HepG2 (cell line): ENCODE measurements around the gene ELP5. TPM values are rescaled to one million over a fixed set of nuclear protein-coding genes. Genes with fewer than 3 reads are reported as not detected.

Source experiments
- AGO2 ChIP-seq: fragments of 200-400 bp; formaldehyde crosslinking; optimal IDR thresholded peaks from 2 replicates; pipeline ENCODE3; 2017; ENCODE audit warnings: mild to moderate bottlenecking, low read depth, low read length, moderate library complexity
- FLYWCH1 ChIP-seq: sonication (generic); formaldehyde crosslinking; IDR thresholded peaks from 2 replicates; pipeline ENCODE4 v1.8.1; 2023; ENCODE audit warnings: mild to moderate bottlenecking, missing genetic modification reagents
- HCFC1 ChIP-seq: fragments of 150-350 bp; IDR thresholded peaks from 2 replicates; pipeline ENCODE4 v1.6.1; 2014; ENCODE audit warnings: low read depth, low read length
- HNRNPL ChIP-seq: fragments of 200-400 bp; formaldehyde crosslinking; IDR thresholded peaks from 2 replicates; pipeline ENCODE4 v1.6.1; 2017; ENCODE audit warnings: mild to moderate bottlenecking, low read depth, low read length
- KDM2A ChIP-seq: sonication (generic); formaldehyde crosslinking; IDR thresholded peaks from 2 replicates; pipeline ENCODE4 v1.4.0; 2020; ENCODE audit warnings: low read depth, missing genetic modification reagents, borderline replicate concordance
- NCOA2 ChIP-seq: sonication (generic); formaldehyde crosslinking; IDR thresholded peaks from 2 replicates; pipeline ENCODE4 v1.8.0; 2022; ENCODE audit warnings: inconsistent platforms
- NKX3-1 ChIP-seq: sonication (generic); formaldehyde crosslinking; IDR thresholded peaks from 2 replicates; pipeline ENCODE4 v1.5.0; 2020; ENCODE audit warnings: missing genetic modification reagents
- SALL2 ChIP-seq: sonication (generic); formaldehyde crosslinking; IDR thresholded peaks from 2 replicates; pipeline ENCODE4 v1.8.1; 2023; ENCODE audit warnings: mild to moderate bottlenecking, missing genetic modification reagents, inconsistent platforms
- SOX13 ChIP-seq, 3 experiments: fragments of 450-650 bp in 1 of 3; sonication (generic) in 1 of 3; formaldehyde crosslinking in 1 of 3; IDR thresholded peaks in 2 of 3; conservative IDR thresholded peaks in 1 of 3; 2 replicates each; pipeline versions ENCODE4 v1.5.0 to v1.6.1; 2016 to 2020; ENCODE audit warnings: antibody characterized with exemption in 1 of 3, mild to moderate bottlenecking in 1 of 3, missing compliant biosample characterization in 1 of 3, missing genetic modification reagents in 1 of 3, moderate library complexity in 1 of 3
- SOX6 ChIP-seq, 2 experiments: fragments of 450-650 bp in 1 of 2; sonication (generic) in 1 of 2; formaldehyde crosslinking in 1 of 2; IDR thresholded peaks; 2 replicates each; pipeline versions ENCODE4 v1.4.0 to v1.6.1; 2017 to 2020; ENCODE audit warnings: antibody characterized with exemption in 1 of 2, mild to moderate bottlenecking in 1 of 2, missing genetic modification reagents in 1 of 2
- SPEN ChIP-seq: sonication (generic); formaldehyde crosslinking; IDR thresholded peaks from 2 replicates; pipeline ENCODE4 v1.5.1; 2020; ENCODE audit warnings: low read depth, mild to moderate bottlenecking, missing genetic modification reagents
- TCF7 ChIP-seq: sonication (generic); IDR thresholded peaks from 2 replicates; pipeline ENCODE4 v1.6.1; 2016; ENCODE audit warnings: antibody characterized with exemption, low read depth
- THYN1 ChIP-seq: sonication (generic); formaldehyde crosslinking; IDR thresholded peaks from 2 replicates; pipeline ENCODE4 v1.8.1; 2023; ENCODE audit warnings: low read depth, mild to moderate bottlenecking, moderate library complexity, missing genetic modification reagents, borderline replicate concordance
- ZFP62 ChIP-seq: sonication (generic); formaldehyde crosslinking; IDR thresholded peaks from 2 replicates; pipeline ENCODE4 v1.4.0; 2020; ENCODE audit warnings: missing genetic modification reagents
- ZNF605 ChIP-seq: sonication (generic); formaldehyde crosslinking; IDR thresholded peaks from 2 replicates; pipeline ENCODE4 v1.8.0; 2022; ENCODE audit warnings: mild to moderate bottlenecking, missing genetic modification reagents
- ZNF777 ChIP-seq: sonication (generic); formaldehyde crosslinking; IDR thresholded peaks from 2 replicates; pipeline ENCODE4 v1.4.0; 2020; ENCODE audit warnings: missing genetic modification reagents
- ZNF781 ChIP-seq: sonication (generic); formaldehyde crosslinking; IDR thresholded peaks from 2 replicates; pipeline ENCODE4 v1.5.1; 2020; ENCODE audit warnings: borderline replicate concordance, mild to moderate bottlenecking, missing genetic modification reagents; ENCODE audit errors: not compliant biosample characterization
- ZNF83 ChIP-seq: sonication (generic); formaldehyde crosslinking; IDR thresholded peaks from 2 replicates; pipeline ENCODE4 v1.4.0; 2020; ENCODE audit warnings: missing genetic modification reagents, mild to moderate bottlenecking, borderline replicate concordance
- polyA plus RNA-seq, 8 experiments: library from polyadenylated mRNA; depleted of rRNA in 3 of 8; stranded (reverse) in 7 of 8; unstranded in 1 of 8; fragments of >200 nt; fragmentation: Illumina TruSeq in 4 of 8; extraction: Trizol in 4 of 8; gene quantifications; 2 replicates each; pipeline versions ENCODE4 v1.2.1 to v1.2.3, GENCODE V29; 2011 to 2016; ENCODE audit warnings: low read depth in 4 of 8, missing spikeins in 1 of 8, mixed read lengths in 1 of 8; ENCODE audit not compliant: insufficient read depth in 1 of 8
- total RNA-seq, 5 experiments: library from RNA; depleted of rRNA; stranded (reverse); fragments of >200 nt; fragmentation: Illumina TruSeq; extraction: Trizol; gene quantifications; 2 replicates each; pipeline ENCODE4 v1.2.3, GENCODE V29; 2016; ENCODE audit warnings: low read depth in 1 of 5
- TF ChIP-seq, protein P1 (sequence below): sonication (generic); formaldehyde crosslinking; IDR thresholded peaks from 2 replicates; pipeline ENCODE4 v1.8.0; 2023; ENCODE audit warnings: mild to moderate bottlenecking, missing genetic modification reagents
- TF ChIP-seq, protein P2 (sequence below): sonication (generic); formaldehyde crosslinking; IDR thresholded peaks from 2 replicates; pipeline ENCODE4 v1.5.0; 2020; ENCODE audit warnings: missing genetic modification reagents, mild to moderate bottlenecking, borderline replicate concordance
- TF ChIP-seq, protein P3 (sequence below): sonication (generic); formaldehyde crosslinking; IDR thresholded peaks from 2 replicates; pipeline ENCODE4 v1.8.1; 2023; ENCODE audit warnings: mild to moderate bottlenecking, missing genetic modification reagents
- TF ChIP-seq, protein P4 (sequence below): sonication (generic); formaldehyde crosslinking; IDR thresholded peaks from 2 replicates; pipeline ENCODE4 v1.4.0; 2020; ENCODE audit warnings: mild to moderate bottlenecking, missing genetic modification reagents
- TF ChIP-seq, protein P5 (sequence below): sonication (generic); formaldehyde crosslinking; IDR thresholded peaks from 2 replicates; pipeline ENCODE4 v1.4.0; 2020; ENCODE audit warnings: missing genetic modification reagents

The ELP5 gene
- total and polyA plus RNA-seq, 2 of the 13 experiments (the other 11 are each of a cell fraction or from before 2014, with no cell fraction given), result 67.6 to 69.8 TPM

DNA sequence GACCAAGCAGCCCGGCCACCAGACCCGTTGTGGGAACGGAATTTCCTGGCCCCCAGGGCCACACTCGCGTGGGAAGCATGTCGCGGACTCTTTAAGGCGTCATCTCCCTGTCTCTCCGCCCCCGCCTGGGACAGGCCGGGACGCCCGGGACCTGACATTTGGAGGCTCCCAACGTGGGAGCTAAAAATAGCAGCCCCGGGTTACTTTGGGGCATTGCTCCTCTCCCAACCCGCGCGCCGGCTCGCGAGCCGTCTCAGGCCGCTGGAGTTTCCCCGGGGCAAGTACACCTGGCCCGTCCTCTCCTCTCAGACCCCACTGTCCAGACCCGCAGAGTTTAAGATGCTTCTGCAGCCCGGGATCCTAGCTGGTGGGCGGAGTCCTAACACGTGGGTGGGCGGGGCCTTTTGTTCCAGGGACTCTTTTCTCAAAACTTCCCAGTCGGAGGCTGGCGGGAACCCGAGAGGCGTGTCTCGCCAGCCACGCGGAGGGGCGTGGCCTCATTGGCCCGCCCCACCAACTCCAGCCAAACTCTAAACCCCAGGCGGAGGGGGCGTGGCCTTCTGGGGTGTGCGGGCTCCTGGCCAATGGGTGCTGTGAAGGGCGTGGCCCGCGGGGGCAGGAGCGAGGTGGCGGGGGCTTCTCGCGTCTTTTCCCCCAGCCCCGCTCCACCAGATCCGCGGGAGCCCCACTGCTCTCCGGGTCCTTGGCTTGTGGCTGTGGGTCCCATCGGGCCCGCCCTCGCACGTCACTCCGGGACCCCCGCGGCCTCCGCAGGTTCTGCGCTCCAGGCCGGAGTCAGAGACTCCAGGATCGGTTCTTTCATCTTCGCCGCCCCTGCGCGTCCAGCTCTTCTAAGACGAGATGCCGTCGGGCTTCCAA lies 29.3 kb downstream of the ELP5 start, which contains the start of gene SLC2A4 (continued):
- TF ChIP-seq, protein P1, sequence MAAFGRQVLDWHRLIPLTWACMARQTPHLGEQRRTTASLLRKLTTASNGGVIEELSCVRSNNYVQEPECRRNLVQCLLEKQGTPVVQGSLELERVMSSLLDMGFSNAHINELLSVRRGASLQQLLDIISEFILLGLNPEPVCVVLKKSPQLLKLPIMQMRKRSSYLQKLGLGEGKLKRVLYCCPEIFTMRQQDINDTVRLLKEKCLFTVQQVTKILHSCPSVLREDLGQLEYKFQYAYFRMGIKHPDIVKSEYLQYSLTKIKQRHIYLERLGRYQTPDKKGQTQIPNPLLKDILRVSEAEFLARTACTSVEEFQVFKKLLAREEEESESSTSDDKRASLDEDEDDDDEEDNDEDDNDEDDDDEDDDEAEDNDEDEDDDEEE (CRISPR knock-in tag), result no peak; the same call in 1 of the 2 replicates
- TF ChIP-seq ZNF781 (CRISPR knock-in tag), result no peak
- TF ChIP-seq, protein P2, sequence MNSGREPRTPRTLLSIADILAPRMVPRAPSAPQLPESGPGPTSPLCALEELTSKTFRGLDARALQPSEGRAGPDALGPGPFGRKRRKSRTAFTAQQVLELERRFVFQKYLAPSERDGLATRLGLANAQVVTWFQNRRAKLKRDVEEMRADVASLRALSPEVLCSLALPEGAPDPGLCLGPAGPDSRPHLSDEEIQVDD, result peak; percentile 11; the same call in 1 of the 2 replicates
- TF ChIP-seq, protein P3, sequence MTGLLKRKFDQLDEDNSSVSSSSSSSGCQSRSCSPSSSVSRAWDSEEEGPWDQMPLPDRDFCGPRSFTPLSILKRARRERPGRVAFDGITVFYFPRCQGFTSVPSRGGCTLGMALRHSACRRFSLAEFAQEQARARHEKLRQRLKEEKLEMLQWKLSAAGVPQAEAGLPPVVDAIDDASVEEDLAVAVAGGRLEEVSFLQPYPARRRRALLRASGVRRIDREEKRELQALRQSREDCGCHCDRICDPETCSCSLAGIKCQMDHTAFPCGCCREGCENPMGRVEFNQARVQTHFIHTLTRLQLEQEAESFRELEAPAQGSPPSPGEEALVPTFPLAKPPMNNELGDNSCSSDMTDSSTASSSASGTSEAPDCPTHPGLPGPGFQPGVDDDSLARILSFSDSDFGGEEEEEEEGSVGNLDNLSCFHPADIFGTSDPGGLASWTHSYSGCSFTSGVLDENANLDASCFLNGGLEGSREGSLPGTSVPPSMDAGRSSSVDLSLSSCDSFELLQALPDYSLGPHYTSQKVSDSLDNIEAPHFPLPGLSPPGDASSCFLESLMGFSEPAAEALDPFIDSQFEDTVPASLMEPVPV (CRISPR knock-in tag), result 0 out of 2 replicates have a peak, but pooled peaks have one; percentile 1
- TF ChIP-seq ZFP62 (CRISPR knock-in tag), result no peak
- 0 out of 2 replicates have a peak, but pooled peaks have one; percentile 7 for TF ChIP-seq SOX13 (IDR thresholded peaks at IDR 0.05)
- TF ChIP-seq SOX13 (CRISPR knock-in tag; conservative IDR thresholded peaks at IDR 0.05 in 1 of 2, IDR thresholded peaks at IDR 0.05 in 1 of 2), result no peak
- TF ChIP-seq HNRNPL, result 0 out of 2 replicates have a peak, but pooled peaks have one; percentile 24
- TF ChIP-seq, protein P4, sequence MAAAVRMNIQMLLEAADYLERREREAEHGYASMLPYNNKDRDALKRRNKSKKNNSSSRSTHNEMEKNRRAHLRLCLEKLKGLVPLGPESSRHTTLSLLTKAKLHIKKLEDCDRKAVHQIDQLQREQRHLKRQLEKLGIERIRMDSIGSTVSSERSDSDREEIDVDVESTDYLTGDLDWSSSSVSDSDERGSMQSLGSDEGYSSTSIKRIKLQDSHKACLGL (CRISPR knock-in tag), result peak; percentile 74; the same call in 1 of the 2 replicates
- TF ChIP-seq FLYWCH1 (CRISPR knock-in tag), result no peak
- TF ChIP-seq, protein P5, sequence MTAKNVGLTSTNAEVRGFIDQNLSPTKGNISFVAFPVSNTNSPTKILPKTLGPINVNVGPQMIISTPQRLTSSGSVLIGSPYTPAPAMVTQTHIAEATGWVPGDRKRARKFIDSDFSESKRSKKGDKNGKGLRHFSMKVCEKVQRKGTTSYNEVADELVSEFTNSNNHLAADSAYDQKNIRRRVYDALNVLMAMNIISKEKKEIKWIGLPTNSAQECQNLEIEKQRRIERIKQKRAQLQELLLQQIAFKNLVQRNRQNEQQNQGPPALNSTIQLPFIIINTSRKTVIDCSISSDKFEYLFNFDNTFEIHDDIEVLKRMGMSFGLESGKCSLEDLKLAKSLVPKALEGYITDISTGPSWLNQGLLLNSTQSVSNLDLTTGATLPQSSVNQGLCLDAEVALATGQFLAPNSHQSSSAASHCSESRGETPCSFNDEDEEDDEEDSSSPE, result peak; percentile 85
- no peak for TF ChIP-seq SALL2 (CRISPR knock-in tag)
- TF ChIP-seq THYN1, result no peak
- no peak for TF ChIP-seq AGO2
- no peak; the same call in 1 of the 2 replicates for TF ChIP-seq SPEN (CRISPR knock-in tag)
- TF ChIP-seq NKX3-1 (CRISPR knock-in tag), result no peak
- TF ChIP-seq HCFC1, result no peak
- peak; percentile 73 for TF ChIP-seq TCF7
- no peak for TF ChIP-seq ZNF83 (CRISPR knock-in tag)
- peak; percentile 67; the same call in 1 of the 2 replicates for TF ChIP-seq ZNF777 (CRISPR knock-in tag)
- 0 out of 2 replicates have a peak, but pooled peaks have one; percentile 6 for TF ChIP-seq KDM2A (CRISPR knock-in tag)
- no peak for TF ChIP-seq NCOA2 (CRISPR knock-in tag)
- no peak for TF ChIP-seq SOX6 (IDR thresholded peaks at IDR 0.05)
- peak; percentile 3; the same call in 1 of the 2 replicates for TF ChIP-seq SOX6 (CRISPR knock-in tag; IDR thresholded peaks at IDR 0.05)
- peak; percentile 53; the same call in 1 of the 2 replicates for TF ChIP-seq ZNF605 (CRISPR knock-in tag)
